Measurements from ENCODE around the gene MGAT1. TPM values are rescaled to one million over a fixed set of nuclear protein-coding genes. Genes with fewer than 3 reads are reported as not detected.

MGAT1 gene
- total RNA-seq, 6 experiments from 2014 or later = 99.7 to 136 (median 106) TPM

DNA sequence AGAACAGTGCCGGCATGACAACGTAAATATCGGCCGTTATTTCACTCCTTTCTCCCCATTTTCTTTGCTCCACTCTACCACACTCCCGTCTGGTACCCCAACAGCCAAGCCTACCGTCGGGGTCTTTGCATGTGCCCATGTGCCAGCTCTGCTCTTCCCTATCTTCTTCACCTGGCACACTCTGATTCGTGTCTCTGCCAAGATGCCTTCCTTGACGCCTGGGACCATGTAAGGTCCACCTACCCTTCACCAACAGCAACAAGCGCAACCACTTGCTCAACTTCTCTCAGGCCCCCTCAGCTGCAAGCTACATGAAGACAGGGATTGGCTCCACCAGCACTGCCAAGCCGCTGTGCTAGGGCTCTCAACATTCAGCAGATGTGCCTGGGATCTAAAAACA lies 4.4 kb downstream of the MGAT1 start:
- H3K4me1 ChIP-seq = peaks cover 0 to 61% (median 17%) of the 10 kb centered on the region in 4 donors
- 53% methylated on average over 10 of the region's 11 CpGs for WGBS (ENCODE audit: insufficient coverage, low coverage, low lambda C conversion rate, missing lambda C conversion rate)
- no peak for ATAC-seq

DNA sequence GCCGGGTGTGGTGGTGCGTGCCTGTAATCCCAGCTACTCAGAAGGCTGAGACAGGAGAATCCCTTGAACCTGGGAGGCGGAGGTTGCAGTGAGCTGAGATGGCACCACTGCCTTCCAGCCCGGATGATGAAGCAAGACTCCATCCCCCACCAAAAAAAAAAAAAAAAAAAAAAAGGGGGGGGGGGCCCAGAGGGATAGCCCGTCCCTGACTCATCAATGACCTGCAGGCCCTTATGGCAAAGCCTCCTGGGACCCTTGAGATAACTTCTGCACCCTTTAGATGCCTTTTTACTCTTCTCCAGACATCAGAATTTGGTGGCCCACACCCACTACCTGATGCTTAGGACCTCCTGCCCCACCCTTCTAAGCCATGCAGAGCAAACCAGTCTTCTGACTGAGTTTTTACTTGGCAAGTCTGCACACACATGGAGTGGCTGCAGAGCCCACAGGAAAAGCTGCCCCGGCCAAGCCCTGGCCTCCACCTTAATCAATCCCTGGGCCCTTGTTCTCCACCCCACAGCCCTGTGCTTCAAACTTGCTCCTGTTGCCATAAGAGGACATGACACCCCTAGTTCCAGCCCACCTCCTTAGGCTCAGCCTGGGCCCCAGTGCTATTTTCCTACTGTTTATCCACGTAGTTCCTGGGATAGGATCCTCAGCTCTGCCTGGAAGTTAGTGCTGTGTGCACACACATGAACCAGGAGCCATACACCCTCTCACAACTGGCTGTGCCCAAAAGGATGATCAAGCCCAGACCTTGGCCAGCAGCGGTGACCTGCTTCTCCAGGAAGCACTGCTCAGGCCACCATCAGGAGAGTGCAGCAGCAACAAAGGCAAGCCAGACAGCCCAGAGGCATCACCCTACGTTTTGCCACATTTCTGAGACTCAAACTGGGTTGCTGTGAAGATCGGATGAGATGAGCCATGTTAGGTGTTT lies 5.1 kb downstream of the MGAT1 start:
- TF ChIP-seq POLR2A (IDR thresholded peaks at IDR 0.05) = no peak
- TF ChIP-seq, protein P1, sequence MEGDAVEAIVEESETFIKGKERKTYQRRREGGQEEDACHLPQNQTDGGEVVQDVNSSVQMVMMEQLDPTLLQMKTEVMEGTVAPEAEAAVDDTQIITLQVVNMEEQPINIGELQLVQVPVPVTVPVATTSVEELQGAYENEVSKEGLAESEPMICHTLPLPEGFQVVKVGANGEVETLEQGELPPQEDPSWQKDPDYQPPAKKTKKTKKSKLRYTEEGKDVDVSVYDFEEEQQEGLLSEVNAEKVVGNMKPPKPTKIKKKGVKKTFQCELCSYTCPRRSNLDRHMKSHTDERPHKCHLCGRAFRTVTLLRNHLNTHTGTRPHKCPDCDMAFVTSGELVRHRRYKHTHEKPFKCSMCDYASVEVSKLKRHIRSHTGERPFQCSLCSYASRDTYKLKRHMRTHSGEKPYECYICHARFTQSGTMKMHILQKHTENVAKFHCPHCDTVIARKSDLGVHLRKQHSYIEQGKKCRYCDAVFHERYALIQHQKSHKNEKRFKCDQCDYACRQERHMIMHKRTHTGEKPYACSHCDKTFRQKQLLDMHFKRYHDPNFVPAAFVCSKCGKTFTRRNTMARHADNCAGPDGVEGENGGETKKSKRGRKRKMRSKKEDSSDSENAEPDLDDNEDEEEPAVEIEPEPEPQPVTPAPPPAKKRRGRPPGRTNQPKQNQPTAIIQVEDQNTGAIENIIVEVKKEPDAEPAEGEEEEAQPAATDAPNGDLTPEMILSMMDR (IDR thresholded peaks at IDR 0.05) = no peak
- H3K4me1 ChIP-seq = peaks cover 0 to 57% (median 16%) of the 10 kb centered on the region in 4 donors
- DNase-seq (peak in 1 of 3 donors; percentile 38), ATAC-seq (no peak)
- intact Hi-C loops (cut with DNase I) = no loop called here
- H3K27me3 ChIP-seq = no peaks in the 10 kb centered on the region
- no peak overlapping the region for H3K4me3 ChIP-seq
- H3K9me3 ChIP-seq = no peaks in the 10 kb centered on the region
- no peak overlapping the region for H3K27ac ChIP-seq
- 54% methylated on average over 6 of the region's 10 CpGs for WGBS (ENCODE audit: insufficient coverage, low coverage, low lambda C conversion rate, missing lambda C conversion rate)
- H3K36me3 ChIP-seq = peaks cover 0 to 21% (median 3%) of the 10 kb centered on the region in 4 donors

More for the DNA sequence above, 4.4 kb downstream of the MGAT1 start:
- TF ChIP-seq, protein P1 (IDR thresholded peaks at IDR 0.05) = no peak
- no peak for TF ChIP-seq POLR2A (IDR thresholded peaks at IDR 0.05)
- intact Hi-C loops (cut with DNase I) = no loop called here
- Histone ChIP-seq H3K4me3 (no peak overlapping the region), H3K36me3 (peaks cover 0 to 15% (median 2%) of the 10 kb centered on the region in 4 donors), H3K27me3 (no peaks in the 10 kb centered on the region), H3K9me3 (no peaks in the 10 kb centered on the region), H3K27ac (no peak overlapping the region)
- peak in 1 of 3 donors; percentile 27 for DNase-seq

DNA sequence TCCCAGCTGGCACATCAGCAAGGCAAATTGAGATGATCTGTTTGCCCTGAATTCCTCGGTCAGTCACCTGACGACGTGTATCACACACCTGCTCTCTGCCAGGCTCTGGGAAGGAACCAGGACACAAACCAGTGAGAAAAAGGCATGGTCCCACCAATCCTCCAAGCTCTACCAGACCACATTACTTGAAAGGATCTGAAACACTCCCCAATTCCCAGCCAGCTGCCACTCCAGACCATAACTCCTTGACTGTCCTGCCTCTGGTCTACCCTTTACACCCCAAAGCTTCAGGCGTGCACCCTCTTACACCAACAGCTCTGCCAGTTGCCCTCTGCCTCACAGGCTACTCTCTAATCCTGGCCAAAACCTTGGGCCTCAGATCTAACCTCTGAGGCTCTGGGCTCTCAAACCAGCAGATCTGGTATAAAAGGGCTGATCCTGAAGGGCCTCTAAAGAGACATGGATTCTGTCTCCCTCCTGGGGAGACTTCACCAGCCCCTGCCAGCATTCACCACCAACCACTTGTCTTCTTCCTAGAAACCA lies 6.8 kb downstream of the MGAT1 start:
- peak in 1 of 3 donors; percentile 37 for DNase-seq
- Histone ChIP-seq H3K36me3 (peaks cover 0 to 37% (median 13%) of the 10 kb centered on the region in 4 donors), H3K27me3 (no peaks in the 10 kb centered on the region), H3K9me3 (no peaks in the 10 kb centered on the region), H3K27ac (no peak overlapping the region), H3K4me1 (peaks cover 0 to 43% (median 10%) of the 10 kb centered on the region in 4 donors), H3K4me3 (no peak overlapping the region)
- TF ChIP-seq, protein P1 (IDR thresholded peaks at IDR 0.05) = no peak
- no peak for TF ChIP-seq POLR2A (IDR thresholded peaks at IDR 0.05)
- 12% methylated on average over 3 of the region's 4 CpGs for WGBS (ENCODE audit: insufficient coverage, low coverage, low lambda C conversion rate, missing lambda C conversion rate)
- intact Hi-C loops (cut with DNase I) = no loop called here
- ATAC-seq = peak in 2 of 4 donors; percentile 13 to 22

DNA sequence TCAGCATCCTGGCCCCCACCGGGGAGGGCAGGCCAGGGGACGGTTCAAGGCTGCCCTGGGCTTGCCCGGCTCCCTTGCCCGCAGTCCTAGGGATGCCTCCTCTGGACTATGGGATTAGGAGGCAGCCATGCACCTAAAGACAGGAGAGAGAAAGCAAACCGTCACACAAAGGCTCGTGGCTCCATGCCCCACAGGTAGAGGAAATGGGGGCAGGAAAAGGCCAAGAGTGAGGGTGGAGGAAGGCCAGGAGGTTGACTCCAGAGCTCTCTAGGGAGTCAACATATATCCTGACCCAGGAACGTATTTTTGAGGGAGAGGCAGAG lies 9.7 kb downstream of the MGAT1 start:
- WGBS (ENCODE audit: insufficient coverage, low coverage, low lambda C conversion rate, missing lambda C conversion rate) = 81% methylated on average over 4 of the region's 7 CpGs
- Histone ChIP-seq H3K36me3 (peaks cover 0 to 45% (median 23%) of the 10 kb centered on the region in 4 donors), H3K27ac (no peak overlapping the region), H3K27me3 (no peaks in the 10 kb centered on the region), H3K9me3 (no peaks in the 10 kb centered on the region), H3K4me3 (no peak overlapping the region), H3K4me1 (peaks cover 0 to 15% (median 0%) of the 10 kb centered on the region in 4 donors)
- intact Hi-C loops (cut with DNase I) = no loop called here
- DNase-seq (no peak), ATAC-seq (peak in 2 of 4 donors; percentile 14 to 35)
- TF ChIP-seq, protein P1 (IDR thresholded peaks at IDR 0.05) = no peak
- no peak for TF ChIP-seq POLR2A (IDR thresholded peaks at IDR 0.05)
